Activated CD8-positive, alpha-beta memory T cell treated with anti-CD3 and anti-CD28 coated beads for 24 hours (primary cell): Measurements from ENCODE around the gene GRAP.

ENCODE experiments used
- DNase-seq: peaks from one replicate; pipeline ENCODE4 v3.0.0-alpha.2; 2020

GRAP gene

DNA sequence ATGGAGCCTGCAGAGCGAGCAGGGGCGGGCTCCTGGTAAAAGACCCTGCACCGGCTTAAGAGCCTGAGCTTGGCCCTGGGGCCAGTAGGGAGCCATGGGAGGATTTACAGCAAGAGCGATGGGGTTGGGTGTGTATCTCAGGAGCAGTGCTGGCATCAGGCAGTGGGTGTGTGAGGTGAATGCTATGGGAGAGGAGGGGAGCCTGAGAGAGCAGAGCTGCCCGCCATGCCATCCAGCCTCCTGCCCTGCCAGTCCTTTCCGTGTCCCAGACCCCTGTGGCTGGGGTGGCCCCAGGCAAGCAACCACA lies 65.5 kb downstream of the GRAP start:
- no peak for DNase-seq

DNA sequence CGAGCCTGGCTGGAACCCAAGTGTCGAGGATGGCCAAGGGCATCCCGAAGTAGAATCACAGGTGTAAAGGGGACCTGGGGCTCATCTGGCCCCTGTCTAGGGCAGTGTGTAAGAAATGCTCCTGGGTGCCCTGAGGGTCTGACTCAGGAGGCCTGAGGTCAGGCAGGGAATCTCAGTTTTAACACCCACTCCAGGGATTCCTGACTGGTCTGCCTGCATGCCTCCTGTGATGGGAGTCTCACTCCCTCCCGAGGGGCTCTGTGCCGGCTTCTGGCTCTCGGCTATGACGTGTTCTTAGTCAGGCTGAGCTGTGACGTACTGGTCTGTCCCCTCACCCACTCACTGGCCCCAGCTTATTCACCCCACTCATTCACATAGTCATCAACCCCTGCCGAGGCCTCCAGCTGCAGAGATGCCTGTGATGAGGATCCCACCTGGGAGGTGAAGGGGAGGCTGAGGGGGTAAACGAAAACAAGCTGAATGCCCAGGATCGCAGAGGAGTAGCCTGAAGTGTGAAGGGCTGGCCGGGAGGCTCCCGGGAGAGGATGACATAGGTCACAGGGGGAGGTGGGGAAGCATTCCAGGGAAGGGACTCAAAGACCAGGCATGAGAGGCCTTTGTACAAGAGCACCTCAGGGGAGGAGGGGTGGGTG lies 65.9 kb downstream of the GRAP start:
- no peak for DNase-seq

DNA sequence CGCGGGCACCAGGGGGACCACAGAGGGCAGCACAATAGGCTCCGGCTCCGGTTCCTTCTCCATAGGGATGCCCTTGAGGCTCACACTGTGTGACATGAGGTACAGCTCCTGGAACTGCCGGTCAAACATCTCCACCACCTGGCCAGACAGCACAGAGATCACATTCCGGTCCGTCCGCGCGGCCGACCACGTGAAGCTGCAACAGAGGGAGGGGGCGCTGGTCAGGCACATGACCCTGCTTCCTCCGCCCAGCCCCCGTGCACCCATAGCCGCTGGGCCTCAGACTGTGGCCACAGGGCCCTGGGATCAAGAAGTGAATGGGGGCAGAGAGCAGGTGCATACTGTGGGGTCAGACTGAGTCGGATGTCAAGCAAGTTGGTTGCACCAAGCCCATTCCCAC lies 68.1 kb downstream of the GRAP start:
- DNase-seq, result no peak

GRCh38 chr17:18978050-18978449 lies 68.7 kb downstream of the GRAP start:
- no peak for DNase-seq

GRCh38 chr17:18977646-18978045 lies 69.1 kb downstream of the GRAP start:
- no peak for DNase-seq

DNA sequence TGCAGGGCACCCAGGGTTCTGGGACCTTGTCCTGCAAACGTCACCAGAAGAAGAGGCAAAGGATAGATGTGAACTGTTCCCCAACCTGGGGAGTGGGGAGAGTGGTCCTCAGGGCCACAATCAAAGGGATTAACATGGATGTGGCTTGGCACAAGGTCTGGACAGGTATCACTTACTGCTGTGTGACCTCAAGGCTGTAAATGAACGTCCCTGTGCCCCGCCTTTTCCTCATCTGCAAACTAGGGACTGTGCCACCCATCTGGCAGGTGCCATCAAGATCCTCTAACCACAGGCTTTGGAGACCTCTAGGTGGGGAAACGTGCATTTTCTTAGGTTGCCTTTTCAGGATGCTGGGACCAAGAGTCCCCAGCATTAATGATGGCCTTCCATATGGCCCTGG lies 69.7 kb downstream of the GRAP start:
- no peak for DNase-seq

- no peak for DNase-seq
Measured at GRCh38 chr17:18976201-18976600, 70.6 kb downstream of the GRAP start.

DNA sequence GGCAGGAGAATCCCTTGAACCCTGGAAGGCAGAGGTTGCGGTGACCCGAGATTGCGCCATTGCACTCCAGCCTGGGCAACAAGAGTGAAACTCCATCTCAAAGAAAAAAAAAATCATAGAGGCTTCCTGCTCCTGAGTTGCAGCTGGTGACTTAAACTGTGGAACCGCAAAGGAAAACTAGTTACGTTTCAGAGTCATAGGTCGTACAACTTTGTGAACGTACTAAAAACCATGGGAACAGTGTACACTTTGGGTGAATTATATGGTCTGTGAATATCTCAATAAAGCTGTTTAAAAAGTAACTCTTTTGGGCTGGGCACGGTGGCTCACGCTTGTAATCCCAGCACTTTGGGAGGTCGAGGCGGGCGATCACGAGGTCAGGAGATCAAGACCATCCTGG lies 71.2 kb downstream of the GRAP start:
- no peak for DNase-seq

GRCh38 chr17:18974407-18975149 lies 72.2 kb downstream of the GRAP start:
- no peak for DNase-seq

- DNase-seq, result no peak
Measured at GRCh38 chr17:18971801-18972200, 75.0 kb downstream of the GRAP start.
